ENCODE results near the gene SOWAHC.

- TF ChIP-seq EZH2 (IDR thresholded peaks at IDR 0.05) (no peak), POLR2AphosphoS5 (IDR thresholded peaks at IDR 0.05; ENCODE audit: borderline replicate concordance, low read depth, low read length) (no peak)
Measured at GRCh38 chr2:109654326-109655050, 40.3 kb downstream of the SOWAHC start.
